ACHN (cell line): ENCODE results near the gene MAP4K5.
"Not testable (repeated sequence)": the region's sequence is repeated elsewhere in the genome, so short reads cannot be mapped to it uniquely, and the experiment has no call there.

Experiments used
- DNase-seq: peaks from one replicate; pipeline ENCODE4 v3.0.0-alpha.2; 2015
- in situ Hi-C: cut with HindIII; loops from 2 replicates; pipeline ENCODE4 v1.10.0; 2017; ENCODE audit warnings: low sequenced_read_pairs, low pct_ligation_motif_present, low pct_unique_long_range_greater_than_20kb

MAP4K5 gene

GRCh38 chr14:50534416-50534815 lies 2.0 kb upstream of the MAP4K5 start:
- in situ Hi-C loops: no loop called here

DNA sequence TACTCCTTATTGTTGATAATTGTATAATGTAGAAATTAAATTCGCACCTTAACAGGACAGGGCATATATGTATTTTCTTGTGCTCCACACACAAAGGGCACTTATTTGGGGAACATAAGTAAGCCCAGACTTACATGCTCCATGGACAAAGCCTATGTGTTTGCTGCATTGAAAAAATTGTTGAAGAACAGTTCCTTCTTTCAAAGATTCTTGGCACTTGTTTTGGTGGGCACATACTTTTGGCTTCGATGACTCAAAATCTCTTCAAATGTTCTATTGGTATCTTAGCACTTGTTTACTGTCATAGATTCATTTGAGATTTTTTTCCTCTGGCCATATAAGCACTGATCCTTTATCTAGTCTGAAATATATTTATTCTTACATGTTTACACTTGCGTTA lies 1.4 kb upstream of the MAP4K5 start:
- in situ Hi-C loops: no loop called here

More at GRCh38 chr14:50534416-50534815, 2.0 kb upstream of the MAP4K5 start:
- no peak for DNase-seq

DNA sequence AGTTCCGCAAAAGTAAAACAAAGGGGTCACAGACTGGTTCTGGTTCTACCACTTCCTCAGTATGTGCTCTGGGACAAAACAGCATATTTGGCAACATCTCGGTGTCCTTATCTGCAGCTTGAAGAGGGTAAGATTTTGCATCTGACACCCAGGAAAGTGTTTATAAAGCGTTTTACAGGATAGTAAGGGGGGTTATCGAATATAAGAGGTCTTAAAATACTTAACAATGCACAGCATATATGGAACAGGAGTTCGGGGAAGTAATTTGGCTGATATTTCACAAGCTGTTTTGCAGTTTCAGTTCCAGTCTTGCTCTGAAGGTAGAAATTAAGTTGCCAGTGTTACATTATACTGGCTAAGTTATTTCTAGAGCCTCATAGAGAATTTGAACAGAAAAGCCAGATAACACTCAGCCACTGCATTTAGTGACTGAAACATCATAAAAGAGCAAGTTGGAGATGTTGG lies 904 bp upstream of the MAP4K5 start:
- in situ Hi-C loops: no loop called here
- no peak for DNase-seq

More for the DNA sequence above, 1.4 kb upstream of the MAP4K5 start:
- DNase-seq: no peak

DNA sequence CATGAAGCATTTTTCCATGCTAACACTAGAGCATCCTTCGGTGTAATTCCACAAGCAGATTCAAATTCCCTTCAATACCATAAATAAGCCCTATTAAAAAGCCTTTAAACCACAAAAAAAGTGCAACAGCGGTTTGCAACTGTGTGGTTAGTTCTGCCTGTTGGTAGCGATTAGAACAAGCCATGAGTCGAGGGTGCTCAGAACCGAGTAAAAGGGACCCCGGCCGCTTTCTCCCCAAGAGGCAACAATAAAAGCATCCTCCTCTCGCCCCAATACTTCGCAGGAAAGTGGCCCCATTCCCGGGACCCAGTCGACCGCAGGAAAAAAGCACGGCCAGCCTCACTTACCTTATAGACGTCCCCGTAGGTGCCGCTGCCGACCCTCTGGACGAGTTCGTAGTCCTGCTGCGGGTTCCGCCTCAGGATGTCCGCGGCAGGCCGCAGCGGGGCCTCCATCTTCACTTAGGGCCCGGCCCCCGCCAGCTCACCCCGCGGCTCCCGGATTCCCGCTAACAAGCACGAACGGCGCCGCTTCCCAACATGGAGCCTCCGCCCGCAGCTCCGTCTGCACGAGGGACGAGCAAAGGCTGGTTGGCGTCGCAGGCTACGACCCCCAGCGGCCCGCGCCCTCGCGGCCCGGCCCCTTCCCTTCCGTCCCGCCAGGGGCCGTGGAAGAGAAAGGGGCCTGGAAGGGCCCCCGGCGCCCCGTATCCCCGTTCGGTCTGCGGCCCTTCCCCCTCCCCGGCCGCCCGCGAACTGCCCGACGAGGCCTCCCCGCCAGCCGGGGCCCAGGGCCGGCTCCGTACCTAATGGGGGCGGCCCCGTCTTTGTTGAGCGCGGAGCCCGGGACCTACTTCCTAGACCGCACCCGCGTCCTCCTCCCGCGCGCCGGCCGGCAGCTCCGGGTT lies 521 bp downstream of the MAP4K5 start:
- in situ Hi-C loops: no loop called here
- DNase-seq: peak; percentile 54

DNA sequence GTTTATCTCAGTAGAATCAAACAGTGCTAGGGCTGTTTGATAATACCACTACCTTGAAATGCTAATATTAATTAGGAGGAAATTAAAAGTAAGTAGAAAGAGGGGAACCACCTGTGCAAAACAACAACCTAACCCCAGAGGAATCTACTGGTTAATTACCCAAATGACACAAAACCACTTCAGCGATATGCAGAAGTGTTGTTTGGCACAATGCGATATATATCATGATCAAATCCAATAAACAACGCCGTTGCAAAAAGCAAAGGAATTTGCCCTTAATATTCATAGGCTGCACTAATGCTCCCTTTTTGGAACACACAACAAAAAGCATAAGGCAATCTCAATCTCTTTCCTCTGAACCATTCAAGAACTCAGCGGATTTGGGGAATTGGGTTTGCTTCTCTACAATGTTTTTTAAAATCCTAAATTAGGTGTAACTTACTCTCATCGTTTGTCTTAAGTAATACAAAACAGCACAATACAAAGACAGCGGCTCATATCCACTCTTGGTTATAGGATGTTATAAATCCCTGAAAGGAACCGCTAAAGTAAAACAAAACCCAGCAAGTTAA lies 1.5 kb downstream of the MAP4K5 start:
- in situ Hi-C loops: no loop called here
- DNase-seq: no peak

DNA sequence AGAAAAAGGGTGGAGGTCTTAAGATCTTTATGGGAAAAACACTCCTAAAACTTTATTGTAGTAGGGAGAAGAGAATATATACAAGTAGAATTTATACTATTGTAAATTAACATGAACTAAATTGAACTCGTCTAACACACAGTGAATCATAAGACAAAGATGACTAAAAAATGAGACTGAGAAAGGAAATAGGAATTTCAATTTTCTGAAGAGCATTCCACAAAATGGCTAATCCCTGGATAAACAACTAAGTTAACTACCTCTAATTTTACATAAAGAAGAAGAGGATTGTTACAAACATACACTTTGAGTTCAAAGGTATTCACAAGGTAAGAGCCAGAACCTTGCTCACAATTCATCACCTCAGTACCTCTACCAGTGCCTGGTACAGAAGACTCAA lies 2.0 kb downstream of the MAP4K5 start:
- peak; percentile 24 for DNase-seq
- in situ Hi-C loops: no loop called here

DNA sequence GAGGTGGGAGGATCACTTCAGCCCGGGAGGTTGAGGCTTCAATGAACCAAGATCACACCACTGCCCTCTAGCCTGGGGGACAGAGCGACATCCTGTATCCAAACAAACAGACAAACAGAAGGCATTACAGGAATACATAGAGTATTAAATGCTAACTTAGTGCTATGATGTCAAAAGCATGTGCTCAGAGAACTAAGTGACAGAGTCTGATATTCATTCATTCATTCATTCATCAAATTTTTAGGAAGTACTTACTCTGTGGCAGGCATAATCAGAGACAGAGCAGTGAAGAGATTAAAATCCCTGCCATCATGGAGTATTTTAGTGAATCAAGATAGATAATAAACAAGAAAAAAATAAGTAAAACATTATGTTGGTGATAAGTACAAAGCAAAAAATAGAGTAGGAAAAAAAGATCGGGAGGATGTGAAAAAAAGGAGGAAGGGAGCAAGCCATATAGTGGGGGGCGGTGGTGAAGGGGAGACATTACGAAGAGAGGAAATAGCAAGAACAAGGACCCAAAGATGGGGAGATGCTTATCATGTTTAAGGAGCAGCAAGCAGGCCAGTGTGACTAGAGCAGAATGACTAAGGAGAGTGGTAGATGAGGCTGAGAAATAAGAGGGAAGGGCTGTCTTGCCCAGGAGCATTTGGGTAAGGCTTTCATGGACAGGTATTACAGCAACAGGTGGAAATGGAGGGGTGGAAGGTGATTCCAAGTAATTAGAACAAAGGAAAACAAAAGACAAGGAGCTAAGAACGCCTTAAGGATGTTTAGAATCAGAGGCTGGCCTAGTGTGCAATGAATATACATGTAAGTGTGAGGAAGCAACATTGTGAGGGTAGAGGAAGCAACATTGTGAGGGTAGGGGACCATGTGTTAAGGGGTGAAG lies 2.8 kb downstream of the MAP4K5 start:
- no peak for DNase-seq
- in situ Hi-C loops: no loop called here

DNA sequence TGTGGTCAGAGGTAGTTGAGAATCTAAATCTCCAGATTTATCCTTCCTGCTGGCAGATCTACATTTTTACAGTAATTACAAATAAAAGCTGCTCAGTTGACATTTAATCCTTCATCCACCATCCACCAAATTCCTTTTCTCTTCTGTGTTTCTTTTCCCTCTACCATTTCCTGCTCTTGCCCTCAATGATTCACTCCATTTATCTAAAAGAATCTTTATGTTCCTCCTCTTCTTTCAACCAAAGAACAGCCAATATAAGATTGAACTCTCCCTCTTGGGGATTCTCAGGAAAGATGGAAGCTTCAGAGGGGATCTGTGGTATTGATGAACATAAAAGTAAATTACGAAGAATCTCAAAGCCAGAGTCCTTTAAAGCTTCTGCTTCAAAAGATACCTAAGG lies 4.4 kb downstream of the MAP4K5 start:
- no peak for DNase-seq
- in situ Hi-C loops: no loop called here

- DNase-seq: no peak
Observed at GRCh38 chr14:50524731-50525515, 7.4 kb downstream of the MAP4K5 start.

GRCh38 chr14:50524060-50524459 lies 8.3 kb downstream of the MAP4K5 start:
- DNase-seq: no peak
- in situ Hi-C loops: no loop called here

More at GRCh38 chr14:50524731-50525515, 7.4 kb downstream of the MAP4K5 start:
- in situ Hi-C loops: no loop called here

DNA sequence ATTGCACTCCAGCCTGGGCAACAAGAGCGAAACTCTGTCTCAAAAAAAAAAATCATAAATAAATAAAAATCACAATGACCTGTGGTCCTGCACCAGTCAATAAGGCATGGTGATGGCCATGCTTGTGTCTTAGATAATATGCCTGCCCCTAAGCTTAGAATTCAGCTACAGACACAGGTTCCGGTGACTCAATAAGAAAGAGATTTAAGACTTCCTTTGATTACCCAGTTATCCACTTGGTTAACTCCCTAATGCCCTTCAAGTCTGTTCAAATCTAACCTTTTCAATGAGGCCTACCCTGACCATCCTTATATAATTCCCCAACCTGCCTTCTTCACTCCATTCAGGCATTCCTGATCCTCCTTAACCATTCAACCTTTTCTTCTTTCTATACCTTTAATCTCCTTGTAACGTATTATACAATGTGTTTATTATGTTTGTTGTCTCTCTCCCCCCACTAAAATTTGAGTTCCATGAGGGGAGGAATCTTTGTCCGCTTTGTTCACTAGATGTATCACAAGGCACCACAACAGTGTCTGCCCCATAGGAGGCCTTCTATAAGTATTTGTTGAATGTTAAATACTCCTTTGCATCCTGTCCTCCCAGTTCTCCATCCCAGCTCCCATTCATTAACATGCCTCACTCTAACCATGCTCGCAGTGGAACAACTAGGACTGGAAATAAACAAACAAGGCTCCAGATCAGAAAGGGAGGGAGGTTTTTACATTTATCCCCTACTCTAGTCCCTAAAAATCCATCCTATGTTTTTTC lies 8.9 kb downstream of the MAP4K5 start:
- in situ Hi-C loops: no loop called here
- no peak for DNase-seq

DNA sequence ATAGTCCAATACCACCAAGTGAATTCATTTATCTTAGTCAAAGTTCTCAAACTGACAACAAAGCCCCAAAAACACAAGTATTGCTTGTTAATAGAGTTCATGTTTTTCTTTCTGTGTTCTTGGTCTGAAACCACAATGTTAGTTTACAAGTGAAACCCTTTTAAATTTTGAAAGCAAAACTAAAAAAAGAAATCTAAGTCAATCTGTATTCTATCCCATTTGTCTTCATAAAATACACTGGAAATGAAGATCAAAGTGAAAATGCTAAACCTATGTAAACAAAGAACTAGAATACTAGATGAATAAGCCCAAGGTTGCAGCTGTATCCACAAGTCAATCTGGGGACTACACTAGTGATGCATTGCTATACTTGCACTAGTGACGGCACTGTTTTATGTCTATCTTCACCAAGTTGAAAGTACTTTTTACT lies 10.4 kb downstream of the MAP4K5 start:
- no peak for DNase-seq
- in situ Hi-C loops: no loop called here

GRCh38 chr14:50520947-50521815 lies 11.2 kb downstream of the MAP4K5 start:
- no peak for DNase-seq
- in situ Hi-C loops: no loop called here

GRCh38 chr14:50516091-50516490 lies 16.3 kb downstream of the MAP4K5 start:
- no peak for DNase-seq
- in situ Hi-C loops: no loop called here

- no peak for DNase-seq
- in situ Hi-C loops: no loop called here
Observed at GRCh38 chr14:50512463-50512862, 19.9 kb downstream of the MAP4K5 start.

- in situ Hi-C loops: no loop called here
- no peak for DNase-seq
Observed at GRCh38 chr14:50510157-50510556, 22.2 kb downstream of the MAP4K5 start.

- not testable (repeated sequence) for DNase-seq
Observed at GRCh38 chr14:50507078-50507477, 25.3 kb downstream of the MAP4K5 start.

More at GRCh38 chr14:50507078-50507477, 25.3 kb downstream of the MAP4K5 start:
- in situ Hi-C loops: not testable (repeated sequence)
